ENCODE data around the gene TSC22D4.

The TSC22D4 gene

DNA sequence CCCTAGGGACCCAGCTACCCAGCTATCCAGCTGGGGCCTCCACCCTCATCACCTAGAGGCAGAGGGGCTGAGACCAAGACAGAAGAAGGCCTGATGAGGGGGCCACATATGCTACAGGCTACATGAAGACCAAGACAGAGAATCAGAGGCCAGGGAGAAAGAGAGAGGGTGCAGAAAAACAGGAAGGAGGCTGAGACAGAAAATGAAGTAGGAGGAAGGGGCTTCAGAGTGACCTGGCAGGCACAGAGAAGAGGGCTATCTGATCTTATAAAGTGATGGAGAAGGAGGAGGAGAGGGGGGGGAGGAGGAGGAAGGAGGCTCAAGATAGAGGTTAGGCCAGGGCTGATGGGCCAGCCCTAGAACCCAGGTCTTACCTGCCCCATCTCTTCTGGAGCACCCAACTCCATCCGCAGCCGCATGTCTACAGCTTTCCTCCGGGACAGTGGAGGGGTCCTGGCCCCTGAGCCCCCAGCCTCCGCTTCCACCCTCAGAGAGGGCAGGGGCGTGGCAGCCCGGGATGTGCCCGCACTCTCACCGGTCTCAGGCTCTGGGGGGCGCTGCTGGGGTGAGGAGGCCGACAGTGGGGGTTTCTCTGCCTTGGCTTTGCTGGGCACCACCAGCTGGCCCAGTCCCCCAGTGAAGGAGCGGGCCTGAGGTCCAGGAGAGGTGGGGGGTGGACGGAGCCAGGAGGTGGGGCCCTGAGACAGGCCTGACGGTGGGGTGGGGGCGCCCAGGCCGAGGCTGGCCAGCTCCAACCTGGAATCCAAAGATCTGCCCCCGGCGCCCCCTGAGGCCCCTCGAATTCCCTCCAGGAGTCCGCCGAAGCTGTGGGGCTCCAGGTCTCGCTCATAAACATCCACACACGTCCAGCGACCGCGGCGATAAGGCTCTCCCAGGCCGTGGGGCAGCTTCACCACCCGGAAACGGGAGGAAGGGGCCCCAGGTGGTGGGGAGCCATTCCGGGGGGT, 1.8 kb downstream of the TSC22D4 start (continued):
- TF ChIP-seq, protein P1, sequence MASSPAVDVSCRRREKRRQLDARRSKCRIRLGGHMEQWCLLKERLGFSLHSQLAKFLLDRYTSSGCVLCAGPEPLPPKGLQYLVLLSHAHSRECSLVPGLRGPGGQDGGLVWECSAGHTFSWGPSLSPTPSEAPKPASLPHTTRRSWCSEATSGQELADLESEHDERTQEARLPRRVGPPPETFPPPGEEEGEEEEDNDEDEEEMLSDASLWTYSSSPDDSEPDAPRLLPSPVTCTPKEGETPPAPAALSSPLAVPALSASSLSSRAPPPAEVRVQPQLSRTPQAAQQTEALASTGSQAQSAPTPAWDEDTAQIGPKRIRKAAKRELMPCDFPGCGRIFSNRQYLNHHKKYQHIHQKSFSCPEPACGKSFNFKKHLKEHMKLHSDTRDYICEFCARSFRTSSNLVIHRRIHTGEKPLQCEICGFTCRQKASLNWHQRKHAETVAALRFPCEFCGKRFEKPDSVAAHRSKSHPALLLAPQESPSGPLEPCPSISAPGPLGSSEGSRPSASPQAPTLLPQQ (tag by site-specific recombination; IDR thresholded peaks at IDR 0.05) = 0 out of 2 replicates have a peak, but pooled peaks have one; percentile 19
- no peak for TF ChIP-seq ZNF473 (tag by site-specific recombination; IDR thresholded peaks at IDR 0.05)
- TF ChIP-seq, protein P2, sequence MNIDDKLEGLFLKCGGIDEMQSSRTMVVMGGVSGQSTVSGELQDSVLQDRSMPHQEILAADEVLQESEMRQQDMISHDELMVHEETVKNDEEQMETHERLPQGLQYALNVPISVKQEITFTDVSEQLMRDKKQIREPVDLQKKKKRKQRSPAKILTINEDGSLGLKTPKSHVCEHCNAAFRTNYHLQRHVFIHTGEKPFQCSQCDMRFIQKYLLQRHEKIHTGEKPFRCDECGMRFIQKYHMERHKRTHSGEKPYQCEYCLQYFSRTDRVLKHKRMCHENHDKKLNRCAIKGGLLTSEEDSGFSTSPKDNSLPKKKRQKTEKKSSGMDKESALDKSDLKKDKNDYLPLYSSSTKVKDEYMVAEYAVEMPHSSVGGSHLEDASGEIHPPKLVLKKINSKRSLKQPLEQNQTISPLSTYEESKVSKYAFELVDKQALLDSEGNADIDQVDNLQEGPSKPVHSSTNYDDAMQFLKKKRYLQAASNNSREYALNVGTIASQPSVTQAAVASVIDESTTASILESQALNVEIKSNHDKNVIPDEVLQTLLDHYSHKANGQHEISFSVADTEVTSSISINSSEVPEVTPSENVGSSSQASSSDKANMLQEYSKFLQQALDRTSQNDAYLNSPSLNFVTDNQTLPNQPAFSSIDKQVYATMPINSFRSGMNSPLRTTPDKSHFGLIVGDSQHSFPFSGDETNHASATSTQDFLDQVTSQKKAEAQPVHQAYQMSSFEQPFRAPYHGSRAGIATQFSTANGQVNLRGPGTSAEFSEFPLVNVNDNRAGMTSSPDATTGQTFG (tag by site-specific recombination; IDR thresholded peaks at IDR 0.05; ENCODE audit: borderline replicate concordance) = no peak
- peak; percentile 83 for TF ChIP-seq KLF9 (tag by site-specific recombination; IDR thresholded peaks at IDR 0.05; ENCODE audit: low read depth)
- TF ChIP-seq, protein P3, sequence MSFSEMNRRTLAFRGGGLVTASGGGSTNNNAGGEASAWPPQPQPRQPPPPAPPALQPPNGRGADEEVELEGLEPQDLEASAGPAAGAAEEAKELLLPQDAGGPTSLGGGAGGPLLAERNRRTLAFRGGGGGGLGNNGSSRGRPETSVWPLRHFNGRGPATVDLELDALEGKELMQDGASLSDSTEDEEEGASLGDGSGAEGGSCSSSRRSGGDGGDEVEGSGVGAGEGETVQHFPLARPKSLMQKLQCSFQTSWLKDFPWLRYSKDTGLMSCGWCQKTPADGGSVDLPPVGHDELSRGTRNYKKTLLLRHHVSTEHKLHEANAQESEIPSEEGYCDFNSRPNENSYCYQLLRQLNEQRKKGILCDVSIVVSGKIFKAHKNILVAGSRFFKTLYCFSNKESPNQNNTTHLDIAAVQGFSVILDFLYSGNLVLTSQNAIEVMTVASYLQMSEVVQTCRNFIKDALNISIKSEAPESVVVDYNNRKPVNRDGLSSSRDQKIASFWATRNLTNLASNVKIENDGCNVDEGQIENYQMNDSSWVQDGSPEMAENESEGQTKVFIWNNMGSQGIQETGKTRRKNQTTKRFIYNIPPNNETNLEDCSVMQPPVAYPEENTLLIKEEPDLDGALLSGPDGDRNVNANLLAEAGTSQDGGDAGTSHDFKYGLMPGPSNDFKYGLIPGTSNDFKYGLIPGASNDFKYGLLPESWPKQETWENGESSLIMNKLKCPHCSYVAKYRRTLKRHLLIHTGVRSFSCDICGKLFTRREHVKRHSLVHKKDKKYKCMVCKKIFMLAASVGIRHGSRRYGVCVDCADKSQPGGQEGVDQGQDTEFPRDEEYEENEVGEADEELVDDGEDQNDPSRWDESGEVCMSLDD (tag by site-specific recombination; IDR thresholded peaks at IDR 0.05) = peak; percentile 8; the same call in 1 of the 2 replicates
- no peak for TF ChIP-seq ZNF16 (tag by site-specific recombination; IDR thresholded peaks at IDR 0.05; ENCODE audit: low read depth)
- TF ChIP-seq ZNF211 (tag by site-specific recombination; IDR thresholded peaks at IDR 0.05; ENCODE audit: low read depth) = no peak
- TF ChIP-seq, protein P4, sequence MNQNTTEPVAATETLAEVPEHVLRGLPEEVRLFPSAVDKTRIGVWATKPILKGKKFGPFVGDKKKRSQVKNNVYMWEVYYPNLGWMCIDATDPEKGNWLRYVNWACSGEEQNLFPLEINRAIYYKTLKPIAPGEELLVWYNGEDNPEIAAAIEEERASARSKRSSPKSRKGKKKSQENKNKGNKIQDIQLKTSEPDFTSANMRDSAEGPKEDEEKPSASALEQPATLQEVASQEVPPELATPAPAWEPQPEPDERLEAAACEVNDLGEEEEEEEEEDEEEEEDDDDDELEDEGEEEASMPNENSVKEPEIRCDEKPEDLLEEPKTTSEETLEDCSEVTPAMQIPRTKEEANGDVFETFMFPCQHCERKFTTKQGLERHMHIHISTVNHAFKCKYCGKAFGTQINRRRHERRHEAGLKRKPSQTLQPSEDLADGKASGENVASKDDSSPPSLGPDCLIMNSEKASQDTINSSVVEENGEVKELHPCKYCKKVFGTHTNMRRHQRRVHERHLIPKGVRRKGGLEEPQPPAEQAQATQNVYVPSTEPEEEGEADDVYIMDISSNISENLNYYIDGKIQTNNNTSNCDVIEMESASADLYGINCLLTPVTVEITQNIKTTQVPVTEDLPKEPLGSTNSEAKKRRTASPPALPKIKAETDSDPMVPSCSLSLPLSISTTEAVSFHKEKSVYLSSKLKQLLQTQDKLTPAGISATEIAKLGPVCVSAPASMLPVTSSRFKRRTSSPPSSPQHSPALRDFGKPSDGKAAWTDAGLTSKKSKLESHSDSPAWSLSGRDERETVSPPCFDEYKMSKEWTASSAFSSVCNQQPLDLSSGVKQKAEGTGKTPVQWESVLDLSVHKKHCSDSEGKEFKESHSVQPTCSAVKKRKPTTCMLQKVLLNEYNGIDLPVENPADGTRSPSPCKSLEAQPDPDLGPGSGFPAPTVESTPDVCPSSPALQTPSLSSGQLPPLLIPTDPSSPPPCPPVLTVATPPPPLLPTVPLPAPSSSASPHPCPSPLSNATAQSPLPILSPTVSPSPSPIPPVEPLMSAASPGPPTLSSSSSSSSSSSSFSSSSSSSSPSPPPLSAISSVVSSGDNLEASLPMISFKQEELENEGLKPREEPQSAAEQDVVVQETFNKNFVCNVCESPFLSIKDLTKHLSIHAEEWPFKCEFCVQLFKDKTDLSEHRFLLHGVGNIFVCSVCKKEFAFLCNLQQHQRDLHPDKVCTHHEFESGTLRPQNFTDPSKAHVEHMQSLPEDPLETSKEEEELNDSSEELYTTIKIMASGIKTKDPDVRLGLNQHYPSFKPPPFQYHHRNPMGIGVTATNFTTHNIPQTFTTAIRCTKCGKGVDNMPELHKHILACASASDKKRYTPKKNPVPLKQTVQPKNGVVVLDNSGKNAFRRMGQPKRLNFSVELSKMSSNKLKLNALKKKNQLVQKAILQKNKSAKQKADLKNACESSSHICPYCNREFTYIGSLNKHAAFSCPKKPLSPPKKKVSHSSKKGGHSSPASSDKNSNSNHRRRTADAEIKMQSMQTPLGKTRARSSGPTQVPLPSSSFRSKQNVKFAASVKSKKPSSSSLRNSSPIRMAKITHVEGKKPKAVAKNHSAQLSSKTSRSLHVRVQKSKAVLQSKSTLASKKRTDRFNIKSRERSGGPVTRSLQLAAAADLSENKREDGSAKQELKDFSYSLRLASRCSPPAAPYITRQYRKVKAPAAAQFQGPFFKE (tag by site-specific recombination; IDR thresholded peaks at IDR 0.05; ENCODE audit: borderline replicate concordance) = no peak
- TF ChIP-seq, protein P5, sequence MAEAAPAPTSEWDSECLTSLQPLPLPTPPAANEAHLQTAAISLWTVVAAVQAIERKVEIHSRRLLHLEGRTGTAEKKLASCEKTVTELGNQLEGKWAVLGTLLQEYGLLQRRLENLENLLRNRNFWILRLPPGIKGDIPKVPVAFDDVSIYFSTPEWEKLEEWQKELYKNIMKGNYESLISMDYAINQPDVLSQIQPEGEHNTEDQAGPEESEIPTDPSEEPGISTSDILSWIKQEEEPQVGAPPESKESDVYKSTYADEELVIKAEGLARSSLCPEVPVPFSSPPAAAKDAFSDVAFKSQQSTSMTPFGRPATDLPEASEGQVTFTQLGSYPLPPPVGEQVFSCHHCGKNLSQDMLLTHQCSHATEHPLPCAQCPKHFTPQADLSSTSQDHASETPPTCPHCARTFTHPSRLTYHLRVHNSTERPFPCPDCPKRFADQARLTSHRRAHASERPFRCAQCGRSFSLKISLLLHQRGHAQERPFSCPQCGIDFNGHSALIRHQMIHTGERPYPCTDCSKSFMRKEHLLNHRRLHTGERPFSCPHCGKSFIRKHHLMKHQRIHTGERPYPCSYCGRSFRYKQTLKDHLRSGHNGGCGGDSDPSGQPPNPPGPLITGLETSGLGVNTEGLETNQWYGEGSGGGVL (tag by site-specific recombination; IDR thresholded peaks at IDR 0.05) = peak; percentile 39; the same call in 1 of the 2 replicates
- TF ChIP-seq ZNF621 (tag by site-specific recombination; IDR thresholded peaks at IDR 0.05) = no peak
- peak; percentile 84 for TF ChIP-seq GLIS2 (tag by site-specific recombination; IDR thresholded peaks at IDR 0.05)
